WTC11 (cell line): Measurements from ENCODE around the gene SLC2A14. TPM values are rescaled to one million over a fixed set of nuclear protein-coding genes. Genes with fewer than 3 reads are reported as not detected.
"Not testable (repeated sequence)": the region's sequence is repeated elsewhere in the genome, so short reads cannot be mapped to it uniquely, and the experiment has no call there.

Source experiments
- ATAC-seq: fragments of 200-7000 bp; cut with Tn5 transposase; 2 replicates; pipeline ENCODE4 v1.10.0; 2021; ENCODE audit warnings: mild to moderate bottlenecking, moderate library complexity
- CTCF ChIA-PET: fragments of 300-600 bp; sonication (Branson Sonifier 250); formaldehyde crosslinking; loops from one replicate; lab custom pipeline; 2021; ENCODE audit warnings: antibody characterized with exemption; lab: Charles Lee
- POLR2A ChIA-PET: fragments of 350-600 bp; sonication (Branson Sonifier 250); formaldehyde crosslinking; loops from one replicate; lab custom pipeline; 2021; ENCODE audit warnings: antibody characterized with exemption; lab: Charles Lee
- DNase-seq: peaks from one replicate; pipeline ENCODE4 v3.0.0; 2021; ENCODE audit warnings: low spot score
- H3K27ac Mint-ChIP-seq: 2 replicates; pipeline ENCODE4 v1.8.0; 2021; ENCODE audit warnings: mixed read lengths
- H3K27me3 Mint-ChIP-seq: 2 replicates; pipeline ENCODE4 v1.8.0; 2021; ENCODE audit warnings: low read depth, mild to moderate bottlenecking, moderate library complexity, mixed read lengths
- H3K36me3 Mint-ChIP-seq: 2 replicates; pipeline ENCODE4 v1.8.0; 2021; ENCODE audit warnings: mixed read lengths
- H3K4me1 Mint-ChIP-seq: 2 replicates; pipeline ENCODE4 v1.8.0; 2022; ENCODE audit warnings: mixed read lengths
- H3K4me3 Mint-ChIP-seq: 2 replicates; pipeline ENCODE4 v1.8.0; 2021; ENCODE audit warnings: mild to moderate bottlenecking, moderate library complexity, mixed read lengths
- H3K9me3 Mint-ChIP-seq: 2 replicates; pipeline ENCODE4 v1.8.0; 2021; ENCODE audit warnings: mixed read lengths
- AR ChIP-seq: fragments of 250-450 bp; sonication (Bioruptor Pico); IDR thresholded peaks from 2 replicates; pipeline ENCODE4 v1.9.0; 2021; ENCODE audit warnings: mild to moderate bottlenecking
- CREM ChIP-seq: sonication (generic); formaldehyde crosslinking; IDR thresholded peaks from 2 replicates; pipeline ENCODE4 v1.8.1; 2022; ENCODE audit warnings: mild to moderate bottlenecking, missing genetic modification reagents, moderate library complexity
- CTCF ChIP-seq: fragments of 200-600 bp; IDR thresholded peaks from 2 replicates; pipeline ENCODE4 v1.8.0; 2022; ENCODE audit warnings: antibody characterized with exemption
- E2F5 ChIP-seq: sonication (generic); formaldehyde crosslinking; IDR thresholded peaks from 2 replicates; pipeline ENCODE4 v1.8.1; 2022; ENCODE audit warnings: mild to moderate bottlenecking, moderate library complexity, missing genetic modification reagents
- EMX1 ChIP-seq: fragments of 250-450 bp; sonication (Bioruptor Pico); IDR thresholded peaks from 2 replicates; pipeline ENCODE4 v1.8.0; 2021; ENCODE audit warnings: mild to moderate bottlenecking
- GTF2I ChIP-seq: fragments of 250-450 bp; sonication (Bioruptor Pico); conservative IDR thresholded peaks from 2 replicates; pipeline ENCODE4 v1.4.0; 2021; ENCODE audit warnings: mild to moderate bottlenecking
- HMGA2 ChIP-seq: fragments of 250-450 bp; sonication (Bioruptor Pico); IDR thresholded peaks from 2 replicates; pipeline ENCODE4 v1.4.0; 2021; ENCODE audit warnings: mild to moderate bottlenecking, moderate library complexity
- MXD4 ChIP-seq: fragments of 250-450 bp; sonication (Bioruptor Pico); IDR thresholded peaks from 2 replicates; pipeline ENCODE4 v1.8.0; 2021; ENCODE audit warnings: mild to moderate bottlenecking, moderate library complexity, borderline replicate concordance
- NFE2L1 ChIP-seq: sonication (generic); formaldehyde crosslinking; IDR thresholded peaks from 2 replicates; pipeline ENCODE4 v1.8.1; 2023; ENCODE audit warnings: missing genetic modification reagents
- NFYB ChIP-seq: sonication (generic); formaldehyde crosslinking; conservative IDR thresholded peaks from 2 replicates; pipeline ENCODE4 v1.8.0; 2022; ENCODE audit warnings: low read depth, missing genetic modification reagents
- RORB ChIP-seq: fragments of 250-450 bp; sonication (Bioruptor Pico); IDR thresholded peaks from 2 replicates; pipeline ENCODE4 v1.9.0; 2021; ENCODE audit warnings: mild to moderate bottlenecking
- SP1 ChIP-seq: sonication (generic); formaldehyde crosslinking; conservative IDR thresholded peaks from 2 replicates; pipeline ENCODE4 v1.8.1; 2022; ENCODE audit warnings: missing genetic modification reagents
- USF2 ChIP-seq: sonication (generic); formaldehyde crosslinking; IDR thresholded peaks from 2 replicates; pipeline ENCODE4 v1.8.1; 2023; ENCODE audit warnings: mild to moderate bottlenecking, missing genetic modification reagents, moderate library complexity
- total RNA-seq: library from RNA; stranded (reverse); gene quantifications from 3 replicates; pipeline ENCODE4 v1.2.3, GENCODE V29; 2021

The SLC2A14 gene
- total RNA-seq, 1 experiment from 2014 or later = 24.4 TPM

- TF ChIP-seq AR (CRISPR knock-in tag) (no peak), EMX1 (no peak), GTF2I (CRISPR knock-in tag) (no peak), MXD4 (CRISPR knock-in tag) (no peak)
- TF ChIP-seq, all 79 proteins: peak for 0
Measured at GRCh38 chr12:7833831-7834230, 38.9 kb downstream of the SLC2A14 start (continued).

GRCh38 chr12:7833201-7833600 is 39.5 kb downstream of the SLC2A14 start:
- Mint-ChIP-seq H3K4me1 (peaks cover 30% of the 10 kb centered on the region), H3K27ac (0 out of 2 replicates have a peak overlapping the region, but pooled peaks have one; percentile 17)
- CTCF ChIA-PET = interaction anchor here (0.6 to 3.3 kb wide), 9 partner anchors 13 to 611 kb away, joined by 3 to 18 read pairs (median 6); no protein-coding TSS in a partner anchor
- POLR2A ChIA-PET = interaction anchor here (0.5 kb wide), 1 partner anchor 103 kb away, joined by 3 read pairs; no protein-coding TSS in a partner anchor
- not testable (repeated sequence) for H3K9me3 Mint-ChIP-seq, H3K4me3 Mint-ChIP-seq, H3K36me3 Mint-ChIP-seq, ATAC-seq, H3K27me3 Mint-ChIP-seq, DNase-seq

- POLR2A ChIA-PET = interaction anchor here (0.6 kb wide), 1 partner anchor 59 kb away, joined by 3 read pairs; no protein-coding TSS in a partner anchor
- H3K4me3 Mint-ChIP-seq = no peak overlapping the region
- CTCF ChIA-PET = interaction anchor here (0.6 to 3.3 kb wide), 17 partner anchors 14 to 854 kb away, joined by 3 to 18 read pairs (median 4); no protein-coding TSS in a partner anchor
Measured at GRCh38 chr12:7832059-7832696, 40.5 kb downstream of the SLC2A14 start.

GRCh38 chr12:7829737-7830136 is 43.0 kb downstream of the SLC2A14 start:
- CTCF ChIA-PET = interaction anchor here (3.3 kb wide), 1 partner anchor 249 kb away, joined by 18 read pairs; no protein-coding TSS in a partner anchor
- ATAC-seq, POLR2A ChIA-PET, H3K4me3 Mint-ChIP-seq, H3K27ac Mint-ChIP-seq, H3K9me3 Mint-ChIP-seq, H3K27me3 Mint-ChIP-seq, H3K36me3 Mint-ChIP-seq, DNase-seq: not testable (repeated sequence)
- H3K4me1 Mint-ChIP-seq = peaks cover 30% of the 10 kb centered on the region

More at GRCh38 chr12:7832059-7832696, 40.5 kb downstream of the SLC2A14 start:
- Mint-ChIP-seq H3K27me3 (no peaks in the 10 kb centered on the region), H3K36me3 (0 out of 2 replicates have a peak, but pooled peaks cover 2% of the 10 kb centered on the region), H3K4me1 (peaks cover 30% of the 10 kb centered on the region)
- peak; percentile 98 for ATAC-seq
- peak; percentile 34 for DNase-seq
- no peak for TF ChIP-seq NFYB (CRISPR knock-in tag)
- TF ChIP-seq, all 79 proteins: peak for 0
- H3K9me3 Mint-ChIP-seq = no peaks in the 10 kb centered on the region
- peak overlapping the region; percentile 72 for H3K27ac Mint-ChIP-seq

GRCh38 chr12:7825754-7826153 is 47.0 kb downstream of the SLC2A14 start:
- not testable (repeated sequence) for H3K4me3 Mint-ChIP-seq, H3K9me3 Mint-ChIP-seq, H3K27me3 Mint-ChIP-seq, H3K36me3 Mint-ChIP-seq, H3K27ac Mint-ChIP-seq, DNase-seq
- ChIA-PET POLR2A (interaction anchor here (0.7 kb wide), 1 partner anchor 391 kb away, joined by 3 read pairs; no protein-coding TSS in a partner anchor), CTCF (interaction anchor here (0.6 to 1.2 kb wide), 2 partner anchors 23 to 219 kb away, joined by 3 read pairs; no protein-coding TSS in a partner anchor)
- H3K4me1 Mint-ChIP-seq = peaks cover 14% of the 10 kb centered on the region
- ATAC-seq = peak; percentile 48

- H3K9me3 Mint-ChIP-seq = no peaks in the 10 kb centered on the region
- no peak for TF ChIP-seq SP1
- TF ChIP-seq NFE2L1 (CRISPR knock-in tag) = no peak
- no peak for TF ChIP-seq HMGA2 (CRISPR knock-in tag)
- TF ChIP-seq RORB (CRISPR knock-in tag) = no peak
- no peak for TF ChIP-seq CREM (CRISPR knock-in tag)
- no peak for TF ChIP-seq E2F5 (CRISPR knock-in tag)
- no peak for TF ChIP-seq MXD4 (CRISPR knock-in tag)
- TF ChIP-seq CTCF = peak; percentile 84
- TF ChIP-seq USF2 (CRISPR knock-in tag) = peak; percentile 52; the same call in 1 of the 2 replicates
Measured at GRCh38 chr12:7806863-7807487, 65.7 kb downstream of the SLC2A14 start.

More at GRCh38 chr12:7806863-7807487, 65.7 kb downstream of the SLC2A14 start:
- peaks cover 16% of the 10 kb centered on the region for H3K36me3 Mint-ChIP-seq
- H3K4me1 Mint-ChIP-seq = peaks cover 17% of the 10 kb centered on the region
- DNase-seq (peak; percentile 89), ATAC-seq (peak; percentile 77)
- POLR2A ChIA-PET = interaction anchor here (0.5 to 1.2 kb wide), 6 partner anchors 14 to 294 kb away, joined by 3 to 6 read pairs (median 4); no protein-coding TSS in a partner anchor
- H3K4me3 Mint-ChIP-seq = no peak overlapping the region
- H3K27me3 Mint-ChIP-seq = no peaks in the 10 kb centered on the region
- CTCF ChIA-PET = interaction anchor here (0.5 to 5.4 kb wide), 21 partner anchors 9 to 271 kb away, joined by 3 to 37 read pairs (median 4); partner anchors contain the start of genes DPPA3, GDF3, NANOG and NANOGNB
- H3K27ac Mint-ChIP-seq = peak overlapping the region; percentile 43
